RCC 7860 (cell line): ENCODE data around the gene TM9SF1.
A peak's percentile ranks its signal among the peaks of the same experiment; 100 is the strongest.

Experiments
- DNase-seq: peaks from one replicate; pipeline ENCODE4 v3.0.0-alpha.2; 2015; ENCODE audit warnings: low spot score
- FAIRE-seq: peaks from 2 replicates; lab custom pipeline; 2012; peaks lifted over from hg19 to GRCh38; lab: Jason Lieb, UNC

TM9SF1 gene

GRCh38 chr14:24195186-24196070 lies at the start of gene TM9SF1:
TSS of gene TM9SF1 (minus strand) at chr14:24195441. CDS start at chr14:24195019, 422 bp downstream.
- DNase-seq = peak; percentile 50
- FAIRE-seq = no peak

GRCh38 chr14:24243336-24243836 lies 48.1 kb upstream of the TM9SF1 start:
- FAIRE-seq (no peak), DNase-seq (no peak)

- FAIRE-seq (no peak), DNase-seq (peak; percentile 77)
Observed at GRCh38 chr14:24241829-24242443, 46.7 kb upstream of the TM9SF1 start.

- DNase-seq = no peak
- FAIRE-seq = no peak
Observed at GRCh38 chr14:24240110-24240918, 45.1 kb upstream of the TM9SF1 start.

GRCh38 chr14:24238527-24239037 lies 43.3 kb upstream of the TM9SF1 start:
- DNase-seq (no peak), FAIRE-seq (no peak)

GRCh38 chr14:24238123-24238522 lies 42.9 kb upstream of the TM9SF1 start:
- DNase-seq (no peak), FAIRE-seq (no peak)

- no peak for DNase-seq
- no peak for FAIRE-seq
Observed at GRCh38 chr14:24237463-24237955, 42.3 kb upstream of the TM9SF1 start.

- no peak for FAIRE-seq
Observed at GRCh38 chr14:24236689-24237462, 41.6 kb upstream of the TM9SF1 start.

GRCh38 chr14:24235804-24236688 lies 40.8 kb upstream of the TM9SF1 start:
- FAIRE-seq = no peak
- DNase-seq = no peak

More at GRCh38 chr14:24236689-24237462, 41.6 kb upstream of the TM9SF1 start:
- no peak for DNase-seq

GRCh38 chr14:24234095-24235005 lies 39.1 kb upstream of the TM9SF1 start:
- DNase-seq = no peak
- no peak for FAIRE-seq

- DNase-seq (no peak), FAIRE-seq (no peak)
Observed at GRCh38 chr14:24233538-24233866, 38.3 kb upstream of the TM9SF1 start.

- DNase-seq = no peak
- no peak for FAIRE-seq
Observed at GRCh38 chr14:24232645-24233537, 37.6 kb upstream of the TM9SF1 start, which contains the start of gene GMPR2. TSS of gene GMPR2 (plus strand) at chr14:24232929. CDS start at chr14:24233254, 325 bp downstream.

GRCh38 chr14:24232121-24232644 lies 36.9 kb upstream of the TM9SF1 start, which contains the start of gene NEDD8:
TSS of gene NEDD8 (minus strand) at chr14:24232367. CDS start at chr14:24232267, 100 bp downstream.
- peak; percentile 83 for DNase-seq
- no peak for FAIRE-seq

- DNase-seq (no peak), FAIRE-seq (no peak)
Observed at GRCh38 chr14:24231263-24232120, 36.3 kb upstream of the TM9SF1 start.

- no peak for FAIRE-seq
- DNase-seq = no peak
Observed at GRCh38 chr14:24228902-24229301, 33.7 kb upstream of the TM9SF1 start.

- no peak for FAIRE-seq
Observed at GRCh38 chr14:24226473-24226872, 31.2 kb upstream of the TM9SF1 start.

More at GRCh38 chr14:24226473-24226872, 31.2 kb upstream of the TM9SF1 start:
- no peak for DNase-seq
